GM18858 (cell line): ENCODE measurements around the gene AUTS2.
"Not testable (repeated sequence)": the region's sequence is repeated elsewhere in the genome, so short reads cannot be mapped to it uniquely, and the experiment has no call there.

ENCODE experiments used
- ATAC-seq: cut with Tn5 transposase; IDR thresholded peaks from one replicate; pipeline ENCODE4 v1.9.1; 2021; ENCODE audit not compliant: unreplicated experiment

Gene AUTS2

DNA sequence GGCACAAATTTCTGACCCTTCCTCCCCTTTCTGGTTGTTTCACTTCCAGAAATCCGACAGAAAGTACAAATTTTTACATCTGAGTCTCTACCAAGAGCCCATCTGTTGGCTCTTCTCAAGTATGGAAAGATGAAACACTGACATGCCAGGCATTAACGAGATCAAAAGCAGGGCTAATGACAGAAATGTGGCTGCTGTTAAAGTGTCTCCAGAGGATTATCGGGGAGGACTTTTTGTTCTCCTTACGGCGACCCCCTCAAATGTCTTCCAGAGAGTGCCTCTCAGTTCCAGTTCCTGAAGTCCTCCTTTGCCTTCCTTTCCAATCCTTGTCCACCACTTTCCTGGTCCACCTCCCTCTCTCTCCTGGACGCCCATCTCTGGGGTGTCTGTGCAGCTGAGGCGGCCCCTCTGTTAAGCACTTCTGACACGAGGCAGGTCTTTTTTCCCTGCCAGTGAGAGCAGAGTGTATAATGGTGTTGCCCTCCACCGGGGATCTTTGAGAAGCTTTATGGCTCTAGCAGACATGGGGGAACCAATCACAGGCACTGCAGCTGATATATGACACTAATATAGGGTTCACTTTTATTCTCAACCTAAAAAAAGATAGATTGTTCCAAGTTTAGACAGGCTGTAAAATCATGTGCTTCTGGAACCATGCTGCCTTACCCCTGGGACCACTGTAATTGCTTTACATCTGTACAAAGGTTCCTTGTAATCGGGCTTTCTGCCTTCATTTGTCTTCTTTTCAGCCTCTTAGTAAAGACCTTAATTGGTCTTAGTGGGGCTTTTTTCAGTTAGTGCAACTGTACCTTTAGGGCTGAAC, 757.1 kb downstream of the AUTS2 start:
- ATAC-seq: no peak

DNA sequence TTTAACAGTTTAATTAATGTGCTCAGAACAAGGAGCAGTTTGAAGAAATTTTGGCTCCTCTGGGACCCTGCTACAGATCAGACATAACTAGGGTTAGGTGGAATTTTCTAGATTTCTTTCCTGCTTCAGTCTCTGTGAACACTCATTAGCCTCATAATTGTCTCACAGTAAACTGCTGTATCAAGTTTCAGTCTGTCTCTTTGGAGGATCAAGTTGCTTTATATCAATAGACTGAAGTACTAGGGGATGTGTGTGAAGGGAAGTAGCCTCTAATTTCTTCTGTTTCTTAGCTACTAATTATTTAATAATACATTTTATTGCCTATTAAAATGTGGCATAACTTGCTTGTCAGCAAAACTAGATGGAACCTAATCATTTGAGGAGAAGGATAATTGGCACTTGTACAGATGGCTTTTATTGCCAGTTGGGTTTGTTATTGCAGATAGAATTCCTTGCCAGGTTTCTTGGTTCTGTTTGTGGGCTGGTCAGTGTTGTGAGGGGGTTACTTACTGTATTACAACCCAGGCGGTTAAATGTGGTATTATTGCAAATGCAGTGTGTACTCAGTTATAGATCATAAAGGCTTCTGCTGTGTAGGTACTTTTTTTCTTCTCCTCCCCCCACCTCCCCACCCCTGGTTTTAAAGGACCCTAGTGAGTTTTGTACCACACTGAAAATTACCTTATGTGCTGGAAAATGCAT, 758.0 kb downstream of the AUTS2 start:
- no peak for ATAC-seq

DNA sequence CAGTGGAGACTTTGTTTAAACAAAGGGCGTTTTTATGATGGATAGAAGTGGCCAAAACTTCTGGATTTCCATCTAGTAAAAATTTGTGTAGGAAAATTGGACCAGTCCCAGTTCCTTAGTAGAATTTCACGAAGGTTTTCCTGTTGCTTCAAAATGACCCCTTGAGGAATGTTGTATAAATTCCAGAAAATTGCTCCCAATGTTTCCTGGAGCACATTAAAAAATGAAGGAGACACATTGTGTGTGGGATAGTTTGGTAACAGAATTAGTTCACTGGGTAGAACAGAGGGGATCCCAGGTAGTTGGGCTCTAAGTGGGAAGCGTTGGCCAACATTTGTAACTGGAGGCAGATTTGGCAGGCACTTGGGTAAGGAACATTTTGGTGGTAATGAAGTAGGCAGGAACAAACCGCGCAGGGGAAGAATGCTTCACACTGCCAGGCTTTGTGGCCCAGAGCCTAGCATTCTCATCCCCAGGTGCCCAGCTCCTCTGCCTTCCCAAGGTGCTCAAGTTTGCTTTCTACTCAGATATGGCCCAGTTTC, 758.6 kb downstream of the AUTS2 start:
- ATAC-seq: no peak

DNA sequence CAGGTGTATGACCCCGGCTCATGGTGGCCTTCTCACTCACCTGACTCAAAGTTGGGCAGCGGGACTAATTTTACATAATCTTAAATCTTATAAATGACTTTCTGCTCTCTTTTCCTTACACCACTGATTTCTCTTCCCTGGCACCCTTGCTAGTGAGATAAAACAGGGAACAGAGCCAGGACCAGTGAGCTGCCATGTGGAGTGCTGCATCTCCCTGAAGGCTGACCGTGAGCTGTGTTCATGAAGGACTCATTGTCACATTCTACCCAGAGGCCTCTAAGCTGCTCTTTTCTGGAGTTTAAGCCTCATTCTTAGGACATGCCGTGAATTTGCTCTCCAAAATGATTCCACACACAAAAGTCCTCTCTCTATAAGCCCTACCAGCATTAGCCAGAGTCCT, 762.3 kb downstream of the AUTS2 start:
- ATAC-seq: no peak

DNA sequence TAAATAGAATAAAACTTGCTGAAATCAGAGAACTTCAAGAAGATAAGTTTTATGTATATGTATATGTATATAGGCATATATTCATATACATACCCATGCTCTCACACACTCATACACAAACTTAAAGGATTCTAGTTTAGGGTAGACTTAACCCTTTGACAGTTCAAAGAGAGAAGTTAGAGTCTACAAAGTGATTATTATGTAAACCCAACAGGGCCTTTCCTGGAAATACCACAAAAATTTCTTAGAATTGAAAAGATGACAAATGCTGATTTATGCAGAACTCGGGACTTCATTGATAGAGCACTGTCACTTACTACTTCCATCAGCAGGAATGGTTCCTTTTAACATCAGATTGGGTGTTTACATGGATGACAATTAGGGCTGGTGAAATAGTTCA, 763.5 kb downstream of the AUTS2 start:
- ATAC-seq: no peak

DNA sequence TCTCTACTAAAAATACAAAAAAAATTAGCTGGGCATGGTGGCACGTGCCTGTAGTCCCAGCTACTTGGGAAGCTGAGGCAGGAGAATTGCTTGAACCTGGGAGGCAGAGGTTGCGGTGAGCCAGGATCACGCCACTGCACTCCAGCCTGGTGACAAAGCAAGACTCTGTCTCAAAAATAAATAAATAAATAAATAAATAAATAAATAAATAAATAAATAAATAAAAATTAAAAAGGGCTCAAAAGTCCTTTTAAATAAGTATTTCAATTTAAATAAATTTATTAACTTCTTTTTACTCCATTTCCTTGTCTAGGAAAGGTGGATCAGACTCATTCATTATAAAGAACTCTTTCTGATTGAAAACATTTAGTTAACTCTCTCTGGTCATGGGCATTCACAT, 766.1 kb downstream of the AUTS2 start:
- ATAC-seq: not testable (repeated sequence)

DNA sequence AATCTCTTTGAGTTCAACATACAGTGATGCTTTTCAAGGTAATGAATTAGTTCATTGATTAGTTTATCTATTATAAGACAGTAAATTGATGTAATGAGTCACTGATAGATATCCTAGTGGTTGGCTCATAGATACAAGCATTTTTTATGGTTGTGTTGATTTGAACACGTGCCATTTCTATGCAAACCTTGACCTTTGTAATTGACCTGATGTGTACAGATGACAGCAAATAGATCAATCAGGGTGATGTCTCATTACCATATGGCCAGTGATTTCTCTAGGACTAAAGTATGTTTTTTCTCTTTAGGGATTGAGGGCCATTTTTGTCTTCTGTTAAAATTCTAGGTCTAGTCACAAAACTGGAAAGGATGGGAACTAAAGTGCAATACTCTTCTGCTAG, 773.4 kb downstream of the AUTS2 start:
- ATAC-seq: no peak

DNA sequence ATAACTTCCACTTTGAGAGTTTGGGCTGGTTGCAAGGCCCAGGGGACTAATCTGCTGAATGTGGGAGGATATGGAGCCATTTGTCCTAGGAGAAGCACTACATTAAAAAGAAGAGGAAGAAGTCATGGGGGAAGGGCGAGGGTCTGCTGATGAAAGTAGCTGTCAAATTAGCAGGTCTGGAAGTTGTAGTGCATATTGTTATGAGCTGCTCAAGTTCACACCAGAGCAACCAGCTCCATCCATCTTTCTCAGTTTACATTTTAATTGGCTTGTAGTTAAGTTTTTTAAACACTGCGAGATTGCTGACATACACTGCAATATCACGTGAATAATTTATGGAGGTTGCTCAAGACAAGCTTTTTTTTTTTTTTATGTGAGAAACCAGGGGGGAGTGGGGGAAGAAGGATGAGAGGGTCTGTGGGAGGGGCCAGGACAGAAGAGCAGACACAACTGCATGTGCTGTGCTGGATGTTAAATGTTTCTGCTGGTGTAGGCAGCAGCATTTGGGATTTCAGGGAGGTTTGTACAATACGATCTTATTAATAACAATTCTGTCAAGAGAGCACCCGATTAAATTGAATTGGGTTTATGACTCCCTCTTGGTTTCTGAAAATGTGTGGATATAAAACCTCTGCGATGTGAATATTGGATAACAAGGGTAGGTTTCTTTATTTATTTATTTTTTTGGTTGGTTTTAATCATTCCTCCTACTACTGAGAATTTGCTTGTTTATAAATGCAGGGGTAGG, 774.7 kb downstream of the AUTS2 start:
- no peak for ATAC-seq

DNA sequence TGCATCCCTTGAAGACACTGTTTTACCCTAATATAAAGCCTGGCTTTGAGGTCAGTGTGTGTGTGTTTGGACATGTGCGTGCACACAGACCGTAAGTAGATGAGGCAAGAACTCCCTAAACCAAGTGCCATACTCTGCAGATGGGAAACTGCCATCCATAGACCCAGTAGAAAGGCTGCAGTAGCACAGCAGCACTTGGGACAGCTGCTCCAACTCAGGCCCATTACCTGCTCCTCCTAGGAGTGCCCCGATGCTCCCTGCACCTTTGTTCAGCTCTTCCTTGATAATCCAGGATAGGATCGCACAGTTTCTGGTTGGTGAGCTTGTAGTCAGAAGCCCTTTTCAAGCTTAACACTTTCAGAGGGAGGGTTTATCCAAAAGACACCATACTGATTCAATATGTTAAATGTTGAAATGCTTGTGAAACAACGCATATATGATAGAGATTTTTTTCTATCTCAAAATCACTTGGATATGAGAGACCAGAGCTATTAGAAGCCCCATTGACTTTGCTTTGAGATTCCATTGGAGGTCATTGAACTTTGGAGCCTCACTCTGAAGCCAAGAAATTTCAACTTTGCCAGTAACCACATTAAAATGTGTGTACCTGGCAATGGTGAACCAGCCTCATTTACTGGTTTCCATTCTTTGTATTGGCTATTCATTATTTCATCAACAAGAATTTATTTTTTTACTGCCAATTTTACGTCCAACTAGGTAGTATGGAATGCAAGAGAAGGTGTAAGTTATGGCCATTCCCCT, 776.7 kb downstream of the AUTS2 start:
- ATAC-seq: no peak

DNA sequence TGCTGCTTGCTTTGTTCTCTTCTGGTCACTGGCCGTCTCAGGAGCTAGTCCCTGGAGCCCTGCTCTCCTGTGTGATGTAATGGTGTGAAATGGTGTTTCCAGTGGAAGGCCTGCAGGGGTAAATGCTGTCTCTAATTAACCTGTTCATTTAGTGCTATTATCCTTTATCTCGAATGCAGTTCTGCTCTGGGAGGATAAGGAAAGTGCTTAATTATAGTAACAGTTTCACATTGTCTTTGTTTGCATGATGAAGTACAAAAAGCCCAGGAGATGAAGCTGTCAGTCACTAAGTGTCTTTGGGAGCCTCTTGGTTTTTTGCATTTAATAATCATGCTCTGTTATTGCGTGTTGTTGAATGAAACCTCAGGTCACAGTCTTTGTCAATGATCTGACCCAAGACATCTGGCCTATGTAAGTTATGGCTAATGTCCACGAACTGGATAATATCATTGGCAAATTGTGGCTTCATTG, 778.3 kb downstream of the AUTS2 start:
- ATAC-seq: no peak

DNA sequence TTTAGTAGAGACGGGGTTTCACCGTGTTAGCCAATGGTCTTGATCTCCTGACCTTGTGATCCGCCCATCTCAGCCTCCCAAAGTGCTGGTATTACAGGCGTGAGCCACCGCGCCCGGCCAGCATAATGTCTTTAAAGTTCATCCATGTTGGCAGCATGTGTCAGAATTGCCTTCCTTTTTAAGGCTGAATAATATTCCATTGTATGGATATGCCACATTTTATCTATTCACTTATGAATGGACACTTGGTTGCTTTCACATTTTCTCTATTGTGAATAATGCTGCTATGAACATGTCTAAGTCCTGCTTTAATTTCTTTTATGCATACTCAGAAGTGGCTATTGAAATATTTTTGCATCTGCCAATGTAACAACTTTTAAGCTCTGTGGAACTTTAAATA, 779.7 kb downstream of the AUTS2 start:
- ATAC-seq: no peak

DNA sequence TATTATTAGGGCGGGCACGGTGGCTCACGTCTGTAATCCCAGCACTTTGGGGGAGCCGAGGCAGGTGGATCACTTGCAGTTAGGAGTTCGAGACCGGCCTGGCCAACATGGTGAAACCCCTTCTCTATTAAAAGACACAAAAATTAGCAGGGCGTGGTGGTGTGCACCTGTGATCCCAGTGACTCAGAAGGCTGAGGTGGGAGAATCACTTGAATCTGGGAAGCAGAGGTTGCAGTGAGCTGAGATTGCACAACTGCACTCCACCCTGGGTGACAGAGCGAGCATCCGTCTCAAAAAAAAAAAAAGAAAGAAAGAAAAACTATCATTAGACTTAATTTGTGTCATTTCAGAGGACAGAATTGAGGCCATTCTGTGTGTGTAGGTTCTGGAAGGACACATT, 780.9 kb downstream of the AUTS2 start:
- ATAC-seq: no peak

DNA sequence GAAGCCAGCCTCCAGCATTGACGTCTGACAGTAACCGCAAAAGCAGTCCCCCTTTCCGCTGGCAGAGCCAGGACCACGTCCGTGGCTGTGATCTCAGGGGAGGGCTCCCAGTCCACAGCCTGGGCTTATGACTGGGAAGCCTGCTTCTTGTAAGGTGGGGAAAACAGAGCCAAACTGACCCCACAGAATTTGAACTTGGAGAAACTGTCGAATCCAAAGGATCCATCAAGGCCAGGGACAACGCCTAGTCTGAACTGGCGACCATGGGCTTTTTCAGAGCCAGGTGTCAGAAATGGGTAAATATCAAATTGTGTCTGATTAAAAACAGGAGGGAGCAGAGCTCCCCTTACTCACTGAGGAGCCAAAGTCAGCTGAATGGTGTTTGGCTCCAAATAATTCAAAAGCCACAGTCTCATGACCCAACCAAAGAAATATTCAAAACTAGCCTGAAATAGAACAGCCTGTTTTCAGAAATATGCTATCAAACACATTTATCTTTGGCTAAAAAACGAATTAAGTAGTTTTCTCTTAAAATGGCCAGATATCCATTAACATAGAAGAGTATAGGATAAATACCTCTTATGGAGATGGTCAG, 782.2 kb downstream of the AUTS2 start:
- no peak for ATAC-seq

DNA sequence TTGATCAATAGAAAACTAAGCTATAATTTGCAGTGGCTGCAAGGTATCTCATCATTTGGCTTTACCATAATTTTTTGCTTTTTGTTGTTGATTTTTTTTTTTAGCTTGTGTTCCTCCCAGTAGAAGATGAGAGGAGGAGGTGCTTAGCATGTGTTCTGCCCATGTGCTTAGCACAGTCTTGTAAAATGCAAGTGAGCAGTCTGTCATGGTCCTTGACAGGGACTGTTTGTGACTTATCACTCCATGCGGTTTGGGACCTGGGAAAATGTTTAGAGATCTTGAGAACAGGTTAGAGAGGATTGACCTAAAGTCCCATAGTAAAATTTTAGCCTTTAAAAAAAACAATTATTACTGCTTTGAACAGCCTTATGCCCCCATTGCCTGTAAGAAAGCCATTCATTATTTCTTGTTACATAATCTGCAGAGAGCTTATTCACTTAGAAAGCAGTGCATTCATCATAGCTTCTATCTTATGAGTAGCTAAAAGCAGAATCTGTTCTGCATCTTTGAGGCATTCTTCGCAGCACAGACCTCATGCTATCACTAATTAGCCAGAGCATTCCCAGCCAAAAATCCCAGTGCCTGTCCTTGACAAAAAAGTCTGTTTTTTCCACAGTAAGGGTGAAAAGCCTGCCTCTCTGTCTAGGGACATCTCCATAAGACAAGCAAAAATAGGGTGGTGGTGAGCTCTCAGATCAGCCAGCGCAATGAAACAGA, 784.9 kb downstream of the AUTS2 start:
- ATAC-seq: no peak

DNA sequence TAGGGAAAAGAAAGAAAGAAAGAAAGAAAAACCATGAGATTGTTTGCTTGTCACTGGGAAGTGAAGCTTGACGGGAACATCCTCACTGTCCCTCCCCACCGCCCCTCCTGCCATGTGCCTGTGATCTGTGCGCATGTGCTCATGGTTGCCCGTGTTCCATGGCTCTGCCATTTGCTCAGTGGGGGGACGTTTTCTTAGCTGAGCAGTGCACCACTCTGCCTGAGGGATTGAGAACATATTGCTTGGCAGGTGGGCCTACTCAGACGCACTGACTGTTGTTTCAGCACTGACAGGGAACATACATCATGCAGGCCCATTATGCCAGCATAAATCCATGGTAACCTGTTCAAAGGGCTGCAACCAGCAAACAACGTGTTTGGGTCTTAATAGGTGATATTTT, 785.7 kb downstream of the AUTS2 start:
- ATAC-seq: no peak

DNA sequence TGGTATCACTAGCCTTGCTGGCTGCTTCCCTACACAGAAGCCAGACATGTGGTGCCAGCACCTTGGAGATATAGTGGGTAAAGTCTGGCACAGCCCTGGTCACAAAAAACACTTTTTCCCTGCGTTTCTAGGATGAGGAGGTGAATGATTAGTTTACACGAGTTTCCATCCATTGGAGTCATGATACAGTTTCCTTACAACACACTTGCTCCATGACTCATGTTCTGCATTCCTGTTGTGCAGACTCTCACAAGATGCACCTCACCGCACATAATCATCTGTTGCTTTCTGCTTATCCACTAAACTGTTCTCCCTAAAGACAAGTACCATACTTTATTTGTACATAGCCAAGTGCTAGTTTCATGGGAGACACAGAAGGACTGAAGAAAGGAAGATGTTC, 786.6 kb downstream of the AUTS2 start:
- ATAC-seq: no peak

DNA sequence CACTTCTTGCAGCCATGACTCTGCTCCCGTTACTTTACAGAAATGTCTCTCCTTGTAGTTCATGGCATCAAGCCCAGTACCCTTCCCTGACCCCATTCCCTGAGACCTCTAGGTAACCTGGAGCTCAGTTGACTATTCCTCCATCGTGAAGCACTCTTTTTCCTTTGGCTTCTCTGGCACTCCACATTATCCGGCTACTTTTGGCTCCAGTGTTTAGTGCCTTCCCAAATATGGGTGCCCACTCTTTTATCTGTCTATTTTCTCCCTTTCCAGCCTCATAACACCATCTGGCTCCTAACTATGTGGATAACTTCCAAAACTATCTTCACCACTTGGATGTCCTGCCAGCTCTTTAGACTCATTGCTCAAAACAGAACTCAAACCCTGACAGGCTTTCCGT, 788.9 kb downstream of the AUTS2 start:
- no peak for ATAC-seq

DNA sequence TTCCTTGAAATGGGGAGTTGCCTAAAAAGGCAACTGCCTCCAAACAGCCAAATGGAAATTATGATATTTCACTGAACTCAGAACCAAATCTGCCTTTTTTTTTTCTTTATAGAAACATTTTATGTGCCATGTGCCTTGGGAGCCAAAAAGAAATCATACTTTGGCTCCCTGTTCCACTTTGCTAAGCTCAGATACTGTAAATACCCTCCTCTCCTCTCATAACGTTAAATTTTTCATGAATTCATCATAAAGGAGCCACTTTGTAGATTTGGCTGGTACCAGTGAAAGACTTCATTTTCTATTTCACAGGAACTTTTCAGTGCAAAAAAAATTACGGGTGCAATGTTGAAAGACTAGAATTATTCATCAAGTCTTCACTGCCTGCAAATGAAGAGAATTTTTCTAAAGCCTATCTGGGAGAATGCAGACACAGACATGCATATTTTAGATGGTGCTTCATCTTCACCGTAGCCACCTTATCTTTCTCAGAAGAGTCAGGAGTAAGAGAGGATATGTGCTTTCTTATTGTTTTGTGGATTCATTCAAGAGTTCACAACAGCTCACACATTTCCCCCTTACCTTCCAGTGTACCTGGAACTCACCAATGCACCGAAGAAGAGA, 791.4 kb downstream of the AUTS2 start:
- ATAC-seq: no peak

DNA sequence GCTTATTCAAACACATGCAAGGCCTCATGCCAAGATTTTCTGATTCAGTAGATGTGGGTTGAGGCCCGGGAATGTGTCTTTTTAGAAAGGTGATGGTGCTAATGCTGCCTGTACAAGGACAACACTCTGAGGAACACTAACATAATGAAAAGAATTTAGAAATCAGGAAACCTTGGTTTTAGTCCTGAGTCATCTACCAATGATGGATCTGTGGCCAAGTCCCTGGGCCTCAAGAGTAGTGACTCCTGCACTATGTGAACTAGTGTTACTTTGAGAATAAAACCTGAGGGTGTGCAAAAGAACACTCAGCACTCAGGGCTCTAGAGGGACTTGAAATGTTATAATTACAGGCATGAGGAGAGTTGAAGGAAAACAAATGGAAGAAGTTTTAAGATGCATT, 792.0 kb downstream of the AUTS2 start:
- ATAC-seq: no peak
